Immature natural killer cell (primary cell): ENCODE data around the gene AUTS2. TPM values are rescaled to one million over a fixed set of nuclear protein-coding genes. Genes with fewer than 3 reads are reported as not detected.

ENCODE experiments used
- DNase-seq, 3 donors: peaks; one replicate each; pipeline ENCODE4 v3.0.0; 2022; ENCODE audit warnings: mixed read lengths in 1 of 3
- H3K27ac Mint-ChIP-seq, 6 donors: one replicate each; pipeline ENCODE4 v1.8.0; 2020; ENCODE audit warnings: mixed read lengths in 6 of 6, mild to moderate bottlenecking in 5 of 6, inconsistent platforms in 4 of 6, moderate library complexity in 3 of 6
- H3K27me3 Mint-ChIP-seq, 3 donors: one replicate each; pipeline ENCODE4 v1.8.0; 2020 to 2021; ENCODE audit warnings: low read depth in 3 of 3, mild to moderate bottlenecking in 3 of 3, mixed read lengths in 3 of 3, moderate library complexity in 3 of 3, inconsistent platforms in 1 of 3
- H3K36me3 Mint-ChIP-seq, 3 donors: one replicate each; pipeline ENCODE4 v1.8.0; 2020; ENCODE audit warnings: mixed read lengths in 3 of 3, inconsistent platforms in 2 of 3, mild to moderate bottlenecking in 2 of 3
- H3K4me1 Mint-ChIP-seq, 2 donors: one replicate each; pipeline ENCODE4 v1.8.0; 2020; ENCODE audit warnings: inconsistent platforms in 2 of 2, mild to moderate bottlenecking in 2 of 2, mixed read lengths in 2 of 2, moderate library complexity in 1 of 2
- H3K4me3 Mint-ChIP-seq, 5 donors: one replicate each; pipeline ENCODE4 v1.8.0; 2020; ENCODE audit warnings: mild to moderate bottlenecking in 5 of 5, mixed read lengths in 5 of 5, inconsistent platforms in 3 of 5, moderate library complexity in 3 of 5
- H3K9me3 Mint-ChIP-seq, 6 donors: one replicate each; pipeline ENCODE4 v1.8.0; 2020; ENCODE audit warnings: mild to moderate bottlenecking in 6 of 6, mixed read lengths in 6 of 6, inconsistent platforms in 4 of 6, moderate library complexity in 3 of 6
- polyA plus RNA-seq, 3 donors: library from polyadenylated mRNA; unstranded; fragments of 300-500 nt; fragmentation: Illumina TruSeq; gene quantifications; one replicate each; pipeline ENCODE4 v1.2.3, GENCODE V29; 2021

AUTS2 gene
- polyA plus RNA-seq, 3 donors from 2014 or later = 1.9 to 17.6 (median 8.0) TPM

DNA sequence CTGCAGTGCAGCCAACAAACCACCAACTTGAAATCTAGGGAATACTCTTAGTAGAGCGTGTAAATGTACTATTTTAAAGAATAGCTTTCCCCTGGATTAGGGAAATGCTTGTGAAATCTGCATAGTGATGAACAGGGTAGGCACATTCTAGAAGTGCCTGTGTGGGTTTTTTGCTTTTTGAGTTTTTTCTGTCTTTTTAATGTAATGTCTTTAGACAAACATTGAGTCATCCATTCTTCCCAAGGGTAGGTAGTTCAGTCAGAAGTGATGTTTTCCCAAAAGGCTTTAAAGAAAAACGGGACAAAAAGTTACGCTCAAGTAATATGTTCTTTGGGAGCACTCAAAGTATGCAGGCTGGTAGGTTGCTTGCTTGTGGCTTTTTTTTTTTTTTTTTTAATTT is 130.0 kb downstream of the AUTS2 start:
- no peak overlapping the region for H3K4me3 Mint-ChIP-seq
- H3K9me3 Mint-ChIP-seq = peaks cover 0 to 10% (median 0%) of the 10 kb centered on the region in 6 donors
- H3K27me3 Mint-ChIP-seq = peaks cover 0 to 5% (median 0%) of the 10 kb centered on the region in 3 donors
- no peak overlapping the region for H3K27ac Mint-ChIP-seq
- no peaks in the 10 kb centered on the region for H3K36me3 Mint-ChIP-seq
- no peaks in the 10 kb centered on the region for H3K4me1 Mint-ChIP-seq
- DNase-seq = no peak

DNA sequence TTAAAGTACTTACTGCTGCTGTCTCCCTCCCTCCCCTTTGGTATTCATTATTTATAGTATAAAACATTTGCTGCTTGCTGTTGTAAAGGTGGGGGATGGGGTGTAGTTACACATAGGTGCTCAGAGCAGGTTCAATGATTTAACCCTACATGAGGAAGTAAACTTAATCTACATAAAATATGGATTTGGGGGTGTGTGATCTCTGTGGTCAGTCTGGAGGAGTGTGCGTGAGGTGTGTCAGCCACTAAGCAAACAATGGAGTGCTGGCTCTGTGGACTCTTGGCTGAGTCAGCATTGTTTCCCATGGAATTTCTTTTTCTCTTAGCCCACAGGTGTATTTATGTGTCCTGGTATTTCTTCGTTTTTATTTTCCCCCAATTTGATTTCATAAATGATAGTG is 133.9 kb downstream of the AUTS2 start:
- no peak for DNase-seq
- H3K36me3 Mint-ChIP-seq = no peaks in the 10 kb centered on the region
- H3K27ac Mint-ChIP-seq = no peak overlapping the region
- H3K9me3 Mint-ChIP-seq = no peaks in the 10 kb centered on the region
- no peak overlapping the region for H3K4me3 Mint-ChIP-seq
- H3K27me3 Mint-ChIP-seq = peaks cover 0 to 5% (median 1%) of the 10 kb centered on the region in 3 donors
- H3K4me1 Mint-ChIP-seq = no peaks in the 10 kb centered on the region

DNA sequence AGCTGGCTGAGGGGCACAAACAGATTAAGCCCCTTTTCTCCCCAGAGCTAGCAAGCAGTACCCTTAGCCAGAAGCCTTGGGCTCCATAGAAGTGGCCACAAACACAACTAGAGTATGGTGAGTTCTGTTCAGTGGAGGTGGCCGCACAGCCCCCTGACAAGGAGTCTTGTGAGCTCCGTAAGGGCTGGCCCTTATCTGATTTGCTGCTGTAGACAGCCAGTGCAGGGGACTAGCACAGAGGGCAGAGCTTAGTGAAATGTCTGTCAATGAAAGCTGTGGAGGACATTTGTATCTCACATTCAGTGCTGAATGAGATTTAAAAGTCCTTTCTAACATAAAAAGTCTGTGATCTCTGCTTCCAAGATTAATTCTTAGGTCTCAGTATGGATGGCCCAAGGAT is 137.3 kb downstream of the AUTS2 start:
- Mint-ChIP-seq H3K27me3 (peaks cover 0 to 5% (median 1%) of the 10 kb centered on the region in 3 donors), H3K4me1 (peaks cover 10 to 17% of the 10 kb centered on the region in 2 donors), H3K27ac (no peak overlapping the region), H3K4me3 (no peak overlapping the region), H3K36me3 (no peaks in the 10 kb centered on the region), H3K9me3 (no peaks in the 10 kb centered on the region)
- DNase-seq = no peak

DNA sequence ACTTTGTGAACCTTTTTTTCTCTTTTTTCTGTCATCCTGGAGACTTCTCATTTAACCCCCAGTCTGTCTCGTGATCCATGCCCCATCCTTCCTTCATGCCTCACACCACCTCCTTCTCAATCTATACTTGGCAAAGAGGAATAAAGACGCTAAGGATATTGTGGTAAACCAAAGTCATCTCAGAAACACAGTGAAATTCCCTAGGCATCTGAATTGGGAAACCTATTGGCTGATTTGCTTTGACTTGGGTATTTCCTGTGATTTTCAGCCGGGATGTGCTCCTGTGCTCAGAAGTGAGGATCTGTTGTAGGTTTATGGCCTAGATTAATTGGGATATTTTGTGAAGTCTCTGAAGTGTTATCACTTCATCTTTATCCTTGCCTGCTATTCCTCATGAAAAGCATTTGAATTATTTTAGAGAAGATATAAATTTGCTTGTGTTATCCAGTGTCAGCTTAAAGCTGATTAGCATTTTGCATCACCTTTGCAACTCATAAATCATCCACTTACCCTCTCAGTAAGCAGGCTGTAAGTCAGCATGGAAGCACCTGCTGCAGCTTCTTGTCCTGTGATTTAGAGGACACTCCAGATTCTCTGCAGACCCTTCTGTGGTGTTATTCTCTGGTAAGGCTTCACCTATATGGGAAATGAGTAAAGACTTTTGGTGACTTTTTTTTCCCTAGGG is 138.0 kb downstream of the AUTS2 start:
- H3K4me3 Mint-ChIP-seq = no peak overlapping the region
- no peaks in the 10 kb centered on the region for H3K36me3 Mint-ChIP-seq
- H3K27ac Mint-ChIP-seq = no peak overlapping the region
- no peaks in the 10 kb centered on the region for H3K9me3 Mint-ChIP-seq
- H3K27me3 Mint-ChIP-seq = peaks cover 0 to 5% (median 1%) of the 10 kb centered on the region in 3 donors
- no peak for DNase-seq
- H3K4me1 Mint-ChIP-seq = peaks cover 10 to 17% of the 10 kb centered on the region in 2 donors

DNA sequence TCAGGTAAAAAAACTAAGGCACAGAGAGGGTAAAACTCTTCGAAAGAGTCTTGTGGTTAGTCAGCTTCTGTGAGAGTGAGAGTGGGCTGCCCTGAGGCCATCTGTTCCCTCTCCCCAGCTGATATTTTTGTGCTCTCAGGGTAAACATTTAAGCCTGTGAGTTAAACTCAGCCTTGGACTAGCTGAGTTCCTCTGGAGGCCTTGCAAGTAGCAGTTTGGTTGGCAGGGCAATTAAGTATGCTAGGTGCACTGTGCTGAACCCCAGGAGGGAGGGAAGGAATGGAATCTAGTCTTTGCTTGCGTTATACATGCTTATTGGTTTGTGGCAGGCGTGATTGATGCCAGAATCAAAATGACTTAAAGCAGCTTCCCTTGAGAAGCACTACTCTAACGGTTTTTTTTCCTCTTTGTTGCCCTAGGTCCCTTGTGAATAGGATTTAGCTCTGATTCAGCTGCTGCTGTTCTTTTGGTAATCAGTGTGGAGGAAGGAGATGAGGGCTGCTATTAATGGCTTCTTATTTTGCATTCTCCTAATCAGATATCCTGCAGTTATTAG is 140.2 kb downstream of the AUTS2 start:
- no peaks in the 10 kb centered on the region for H3K9me3 Mint-ChIP-seq
- H3K27me3 Mint-ChIP-seq = peaks cover 0 to 4% (median 0%) of the 10 kb centered on the region in 3 donors
- no peak overlapping the region for H3K27ac Mint-ChIP-seq
- no peak for DNase-seq
- H3K36me3 Mint-ChIP-seq = no peaks in the 10 kb centered on the region
- no peak overlapping the region for H3K4me3 Mint-ChIP-seq
- H3K4me1 Mint-ChIP-seq = peaks cover 10 to 17% of the 10 kb centered on the region in 2 donors

DNA sequence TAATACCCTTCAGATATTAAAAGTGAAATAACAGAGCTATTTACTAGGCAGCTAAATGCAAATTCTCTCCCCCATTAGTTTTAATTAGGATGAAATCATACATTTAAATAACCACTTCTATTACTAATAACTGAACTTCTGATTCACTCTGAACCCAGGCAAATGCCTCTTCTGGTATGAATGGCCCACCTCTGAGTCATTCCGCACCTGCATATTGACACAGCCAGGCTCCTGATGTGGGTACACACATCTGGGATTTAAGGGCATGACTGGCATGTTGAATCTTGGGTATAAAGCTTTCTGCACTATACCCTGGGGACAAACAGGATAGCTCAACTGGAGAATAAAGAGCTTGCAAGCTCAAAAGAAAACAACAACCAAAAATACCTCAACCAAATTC is 140.9 kb downstream of the AUTS2 start:
- Mint-ChIP-seq H3K36me3 (no peaks in the 10 kb centered on the region), H3K4me1 (peaks cover 10 to 17% of the 10 kb centered on the region in 2 donors), H3K27ac (no peak overlapping the region), H3K27me3 (peaks cover 0 to 3% (median 0%) of the 10 kb centered on the region in 3 donors), H3K4me3 (no peak overlapping the region), H3K9me3 (no peaks in the 10 kb centered on the region)
- no peak for DNase-seq

DNA sequence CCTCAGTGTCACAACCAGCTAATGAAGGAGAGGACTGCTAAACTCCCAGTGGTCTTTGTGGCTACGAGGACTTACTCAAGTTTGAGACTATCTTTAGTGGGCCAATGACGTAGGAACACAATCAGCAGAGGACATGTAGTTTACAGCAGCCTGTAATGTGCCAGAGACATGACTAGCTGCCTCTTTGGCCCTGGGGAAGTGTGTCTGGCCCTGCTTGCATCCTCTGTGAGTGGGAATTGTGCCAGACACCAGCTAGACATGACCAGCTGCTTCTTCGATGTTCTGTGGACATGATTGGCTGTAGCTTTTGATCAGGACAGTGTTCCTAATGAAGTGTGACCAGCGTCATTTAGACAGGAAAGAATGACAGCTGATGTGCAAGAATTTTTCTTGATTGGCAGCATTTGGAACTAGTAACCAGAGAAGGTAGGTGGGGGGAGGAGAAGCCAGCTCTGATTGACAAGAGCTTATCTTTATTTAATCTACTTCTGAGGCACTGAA is 141.7 kb downstream of the AUTS2 start:
- Mint-ChIP-seq H3K4me3 (peak overlapping the region in 1 of 5 donors; percentile 24), H3K27ac (no peak overlapping the region)

DNA sequence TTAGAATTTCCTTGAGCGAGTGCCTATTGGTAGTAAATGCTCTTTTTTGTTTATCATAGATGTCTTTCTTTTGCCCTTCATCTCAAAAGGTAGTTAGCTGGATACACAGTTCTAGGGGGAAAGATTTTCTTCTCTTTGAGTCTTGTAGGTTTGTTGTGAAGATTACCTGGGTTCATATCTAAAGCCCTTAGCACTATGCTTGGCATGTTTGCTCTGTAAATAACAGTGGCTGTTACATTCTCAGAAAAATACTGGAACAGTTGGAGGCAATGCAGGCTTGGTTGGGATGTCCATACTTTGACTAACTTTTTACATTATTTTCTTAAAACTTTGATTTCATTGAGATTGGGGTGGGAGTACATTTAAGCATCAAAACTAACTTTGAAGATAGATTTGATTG is 144.0 kb downstream of the AUTS2 start:
- H3K36me3 Mint-ChIP-seq = no peaks in the 10 kb centered on the region
- peaks cover 10 to 17% of the 10 kb centered on the region in 2 donors for H3K4me1 Mint-ChIP-seq
- no peak overlapping the region for H3K27ac Mint-ChIP-seq
- H3K9me3 Mint-ChIP-seq = no peaks in the 10 kb centered on the region
- no peak for DNase-seq
- peaks cover 0 to 2% (median 0%) of the 10 kb centered on the region in 3 donors for H3K27me3 Mint-ChIP-seq
- H3K4me3 Mint-ChIP-seq = no peak overlapping the region

More for the DNA sequence above, 141.7 kb downstream of the AUTS2 start:
- Mint-ChIP-seq H3K36me3 (no peaks in the 10 kb centered on the region), H3K27me3 (peaks cover 0 to 2% (median 0%) of the 10 kb centered on the region in 3 donors), H3K4me1 (peaks cover 10 to 17% of the 10 kb centered on the region in 2 donors), H3K9me3 (no peaks in the 10 kb centered on the region)
- no peak for DNase-seq

DNA sequence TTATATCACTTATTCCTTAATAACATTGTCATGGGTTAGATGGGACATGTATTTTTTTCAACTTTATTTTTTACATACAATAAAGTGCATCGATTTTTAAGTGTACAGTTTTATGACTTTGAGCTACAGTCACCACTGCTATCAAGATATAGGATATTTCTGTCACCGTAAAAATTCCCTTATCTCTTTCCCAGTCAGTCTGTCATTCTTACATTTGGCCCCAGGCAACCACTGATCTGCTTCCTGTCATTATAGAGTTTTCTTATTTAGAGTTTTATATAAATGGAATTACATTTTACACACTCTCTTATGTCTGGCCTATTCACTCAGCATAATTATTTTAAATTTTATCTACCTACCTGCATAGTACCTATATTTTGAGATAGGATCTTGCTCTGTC is 145.2 kb downstream of the AUTS2 start:
- no peak overlapping the region for H3K4me3 Mint-ChIP-seq
- H3K4me1 Mint-ChIP-seq = peaks cover 7 to 14% of the 10 kb centered on the region in 2 donors
- peaks cover 0 to 4% (median 0%) of the 10 kb centered on the region in 3 donors for H3K27me3 Mint-ChIP-seq
- no peak for DNase-seq
- no peaks in the 10 kb centered on the region for H3K36me3 Mint-ChIP-seq
- no peaks in the 10 kb centered on the region for H3K9me3 Mint-ChIP-seq
- no peak overlapping the region for H3K27ac Mint-ChIP-seq

DNA sequence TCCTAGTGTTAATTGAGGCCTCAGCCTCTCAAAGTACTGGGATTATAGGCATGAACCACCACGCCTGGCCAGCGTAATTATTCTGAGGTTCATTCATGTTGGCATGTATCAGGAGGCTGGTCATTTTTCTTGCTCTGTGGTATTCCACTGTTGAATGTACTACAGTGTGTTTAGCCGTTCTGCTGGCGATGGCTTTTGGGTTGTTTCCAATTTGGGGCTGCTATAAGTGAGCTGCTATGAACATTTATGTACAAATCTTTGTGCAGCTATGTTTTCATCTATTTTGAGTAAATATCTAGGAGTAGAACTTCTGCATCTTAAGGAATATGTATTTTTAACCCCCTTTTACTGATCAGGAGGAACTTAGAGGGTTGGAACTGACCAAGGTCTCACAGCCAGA is 145.8 kb downstream of the AUTS2 start:
- H3K27me3 Mint-ChIP-seq = peaks cover 0 to 4% (median 2%) of the 10 kb centered on the region in 3 donors
- no peak overlapping the region for H3K27ac Mint-ChIP-seq
- H3K4me1 Mint-ChIP-seq = peaks cover 7 to 9% of the 10 kb centered on the region in 2 donors

DNA sequence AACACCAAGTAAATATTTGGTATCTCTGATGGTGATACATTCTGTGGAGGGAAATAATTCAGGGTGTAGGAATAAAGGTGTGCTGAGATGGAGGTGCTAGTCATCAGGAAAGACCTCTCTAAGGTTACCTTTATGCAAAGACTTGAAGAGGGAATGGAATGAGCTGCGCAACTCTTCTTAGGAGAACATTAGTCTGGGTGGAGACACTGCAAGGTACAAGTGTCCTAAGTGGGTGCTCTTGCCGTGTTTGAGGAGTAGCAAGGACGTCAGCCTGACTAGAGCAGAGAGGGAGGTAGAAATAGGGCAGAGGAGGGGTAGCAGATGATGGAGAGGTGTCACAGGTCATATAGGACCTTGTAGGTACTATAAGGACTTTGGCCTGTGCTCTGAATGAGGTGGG is 148.1 kb downstream of the AUTS2 start:
- H3K4me1 Mint-ChIP-seq = no peaks in the 10 kb centered on the region
- H3K9me3 Mint-ChIP-seq = no peaks in the 10 kb centered on the region
- no peak overlapping the region for H3K4me3 Mint-ChIP-seq
- H3K36me3 Mint-ChIP-seq = no peaks in the 10 kb centered on the region
- peaks cover 0 to 4% (median 2%) of the 10 kb centered on the region in 3 donors for H3K27me3 Mint-ChIP-seq
- no peak for DNase-seq
- no peak overlapping the region for H3K27ac Mint-ChIP-seq

More for the DNA sequence above, 145.8 kb downstream of the AUTS2 start:
- no peak for DNase-seq
- no peaks in the 10 kb centered on the region for H3K9me3 Mint-ChIP-seq
- no peak overlapping the region for H3K4me3 Mint-ChIP-seq
- no peaks in the 10 kb centered on the region for H3K36me3 Mint-ChIP-seq

DNA sequence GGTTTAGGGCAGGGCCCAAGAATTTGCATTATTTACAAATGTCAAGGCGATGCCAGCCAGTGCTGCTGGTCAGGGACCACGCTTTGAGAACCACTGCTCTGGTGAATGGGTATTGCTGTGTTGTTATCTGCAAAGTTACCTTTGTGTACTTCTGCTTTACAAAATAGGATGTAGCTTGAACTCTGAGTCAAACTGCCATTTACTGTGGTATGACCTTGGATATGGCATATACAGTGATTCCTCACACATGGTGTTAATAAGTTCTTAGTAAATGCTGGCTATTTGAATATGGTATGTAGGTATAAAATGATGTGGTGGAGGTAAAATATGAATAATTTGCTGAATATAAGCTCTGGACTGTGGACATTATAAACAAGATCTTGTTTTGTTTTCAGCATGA is 148.9 kb downstream of the AUTS2 start:
- H3K27ac Mint-ChIP-seq = no peak overlapping the region
- DNase-seq = no peak
- peaks cover 0 to 4% (median 2%) of the 10 kb centered on the region in 3 donors for H3K27me3 Mint-ChIP-seq
- no peaks in the 10 kb centered on the region for H3K4me1 Mint-ChIP-seq
- H3K36me3 Mint-ChIP-seq = no peaks in the 10 kb centered on the region
- no peaks in the 10 kb centered on the region for H3K9me3 Mint-ChIP-seq
- H3K4me3 Mint-ChIP-seq = no peak overlapping the region

DNA sequence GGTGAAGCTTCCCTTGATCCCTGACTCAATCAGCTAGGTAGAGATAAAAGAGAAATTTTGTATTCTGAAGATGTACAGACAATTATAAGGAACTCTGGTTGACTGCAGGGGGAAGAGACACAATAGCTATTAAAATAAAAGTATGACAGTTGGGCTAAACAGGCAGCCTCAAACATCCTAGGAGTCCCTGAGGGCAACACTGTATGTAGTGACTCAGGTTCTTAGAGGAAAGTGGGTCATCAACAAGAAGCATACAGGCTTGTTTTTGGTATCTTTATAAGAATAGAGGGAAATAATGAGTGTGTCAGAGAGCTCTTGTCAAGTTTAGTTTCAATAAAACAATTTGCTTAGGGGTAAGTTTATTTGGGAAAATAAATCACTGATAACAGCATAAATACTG is 150.3 kb downstream of the AUTS2 start:
- Mint-ChIP-seq H3K4me1 (no peaks in the 10 kb centered on the region), H3K27me3 (peaks cover 0 to 2% (median 1%) of the 10 kb centered on the region in 3 donors)
- DNase-seq = no peak

DNA sequence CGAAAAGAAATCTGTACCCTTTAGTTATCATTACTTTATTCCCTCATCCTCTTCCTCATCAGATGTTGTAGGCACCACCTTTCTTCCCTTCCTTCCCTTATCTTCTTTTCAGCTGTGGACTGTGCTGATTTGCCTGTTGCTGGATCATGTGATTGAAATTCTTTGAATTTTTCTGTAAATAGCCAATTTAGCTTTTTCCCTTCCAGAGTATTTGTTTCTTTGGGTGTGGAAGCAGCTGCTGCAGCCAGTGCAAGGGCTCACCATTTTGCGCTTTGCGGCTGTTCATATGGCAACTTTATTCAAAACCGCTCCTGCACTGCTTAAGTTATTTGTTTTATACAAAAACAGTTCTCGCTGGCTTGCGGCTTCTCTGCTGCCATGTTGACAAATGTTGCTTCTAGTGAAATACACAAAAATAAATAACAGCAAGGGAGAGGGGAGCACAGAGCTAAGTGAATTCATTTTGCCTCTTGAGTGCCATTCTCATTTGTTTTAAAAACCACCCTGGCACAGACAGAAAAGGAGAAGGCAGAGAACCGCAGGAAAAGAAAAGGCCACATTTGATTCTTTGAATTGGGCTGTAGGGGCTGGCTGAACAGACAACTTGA is 151.2 kb downstream of the AUTS2 start:
- H3K4me1 Mint-ChIP-seq = peaks cover 5 to 7% of the 10 kb centered on the region in 2 donors
- peaks cover 0 to 2% (median 1%) of the 10 kb centered on the region in 3 donors for H3K27me3 Mint-ChIP-seq
- peaks cover 0 to 1% (median 0%) of the 10 kb centered on the region in 6 donors for H3K9me3 Mint-ChIP-seq
- H3K27ac Mint-ChIP-seq = no peak overlapping the region
- DNase-seq = no peak
- H3K36me3 Mint-ChIP-seq = no peaks in the 10 kb centered on the region
- H3K4me3 Mint-ChIP-seq = no peak overlapping the region

More for the DNA sequence above, 150.3 kb downstream of the AUTS2 start:
- Mint-ChIP-seq H3K9me3 (no peaks in the 10 kb centered on the region), H3K27ac (no peak overlapping the region), H3K36me3 (no peaks in the 10 kb centered on the region), H3K4me3 (no peak overlapping the region)
